Fibroblast of villous mesenchyme (primary cell): ENCODE measurements around the gene PRRG3. TPM values are rescaled to one million over a fixed set of nuclear protein-coding genes. Genes with fewer than 3 reads are reported as not detected.
"Not testable (repeated sequence)": the region's sequence is repeated elsewhere in the genome, so short reads cannot be mapped to it uniquely, and the experiment has no call there.

Experiments used
- DNase-seq: peaks from one replicate; pipeline ENCODE4 v3.0.0-alpha.2; 2010; ENCODE audit warnings: low read depth
- H3K4me3 ChIP-seq: 2 replicates; pipeline ENCODE4 v1.5.1; 2011; ENCODE audit warnings: low read depth, mild to moderate bottlenecking, low read length
- total RNA-seq: library from RNA; depleted of rRNA; stranded (reverse); fragments of >200 nt; gene quantifications from 2 replicates; pipeline ENCODE4 v1.2.3, GENCODE V29; 2012
- TF ChIP-seq, protein P1 (sequence below): IDR thresholded peaks from 2 replicates; pipeline ENCODE4 v1.5.1; 2012; ENCODE audit warnings: low read depth, mild to moderate bottlenecking, low read length; ENCODE audit not compliant: insufficient read depth

PRRG3 gene
- total RNA-seq, 1 donor: not detected

DNA sequence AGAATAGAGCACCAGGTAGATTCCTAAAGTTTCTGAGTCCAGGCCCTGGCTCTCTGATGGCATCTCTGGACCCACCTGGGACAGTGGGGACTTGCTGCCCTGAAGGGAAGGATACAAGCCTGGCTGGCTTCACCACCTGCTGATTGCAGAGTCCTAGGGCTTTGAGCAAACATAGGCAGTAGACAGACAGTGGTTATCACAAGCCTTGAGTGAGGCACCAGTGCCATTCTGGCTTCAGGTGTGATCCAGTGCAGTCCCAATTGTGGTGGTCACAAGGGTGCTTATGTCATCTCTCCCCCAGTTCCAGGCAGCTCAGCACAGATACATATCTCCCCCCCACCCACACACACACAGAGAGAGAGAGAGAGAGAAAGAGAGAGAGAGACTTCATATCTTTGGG, 6.6 kb upstream of the PRRG3 start:
- no peak for DNase-seq
- TF ChIP-seq, protein P1, sequence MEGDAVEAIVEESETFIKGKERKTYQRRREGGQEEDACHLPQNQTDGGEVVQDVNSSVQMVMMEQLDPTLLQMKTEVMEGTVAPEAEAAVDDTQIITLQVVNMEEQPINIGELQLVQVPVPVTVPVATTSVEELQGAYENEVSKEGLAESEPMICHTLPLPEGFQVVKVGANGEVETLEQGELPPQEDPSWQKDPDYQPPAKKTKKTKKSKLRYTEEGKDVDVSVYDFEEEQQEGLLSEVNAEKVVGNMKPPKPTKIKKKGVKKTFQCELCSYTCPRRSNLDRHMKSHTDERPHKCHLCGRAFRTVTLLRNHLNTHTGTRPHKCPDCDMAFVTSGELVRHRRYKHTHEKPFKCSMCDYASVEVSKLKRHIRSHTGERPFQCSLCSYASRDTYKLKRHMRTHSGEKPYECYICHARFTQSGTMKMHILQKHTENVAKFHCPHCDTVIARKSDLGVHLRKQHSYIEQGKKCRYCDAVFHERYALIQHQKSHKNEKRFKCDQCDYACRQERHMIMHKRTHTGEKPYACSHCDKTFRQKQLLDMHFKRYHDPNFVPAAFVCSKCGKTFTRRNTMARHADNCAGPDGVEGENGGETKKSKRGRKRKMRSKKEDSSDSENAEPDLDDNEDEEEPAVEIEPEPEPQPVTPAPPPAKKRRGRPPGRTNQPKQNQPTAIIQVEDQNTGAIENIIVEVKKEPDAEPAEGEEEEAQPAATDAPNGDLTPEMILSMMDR: no peak
- no peak overlapping the region for H3K4me3 ChIP-seq

DNA sequence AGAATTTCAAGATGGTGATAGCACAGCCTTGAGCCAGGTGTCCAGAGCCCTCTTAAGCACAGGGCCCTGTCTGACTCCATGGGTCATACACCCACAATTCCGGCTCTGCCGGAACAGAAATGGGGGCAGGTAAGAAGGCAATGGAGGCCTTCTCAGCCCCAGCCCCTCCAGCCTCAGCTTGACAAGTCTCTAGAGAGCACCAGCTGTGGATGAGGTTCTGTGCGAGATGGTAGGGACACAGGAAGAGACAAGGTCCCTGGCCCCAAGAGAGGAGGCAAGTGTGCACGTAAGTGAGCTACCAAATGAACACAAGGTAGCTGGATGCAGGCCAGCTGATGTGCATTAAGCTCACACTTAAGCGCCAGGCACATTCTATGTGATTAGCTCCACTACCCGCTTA, 2.4 kb upstream of the PRRG3 start:
- DNase-seq: no peak
- TF ChIP-seq, protein P1: no peak
- no peak overlapping the region for H3K4me3 ChIP-seq

DNA sequence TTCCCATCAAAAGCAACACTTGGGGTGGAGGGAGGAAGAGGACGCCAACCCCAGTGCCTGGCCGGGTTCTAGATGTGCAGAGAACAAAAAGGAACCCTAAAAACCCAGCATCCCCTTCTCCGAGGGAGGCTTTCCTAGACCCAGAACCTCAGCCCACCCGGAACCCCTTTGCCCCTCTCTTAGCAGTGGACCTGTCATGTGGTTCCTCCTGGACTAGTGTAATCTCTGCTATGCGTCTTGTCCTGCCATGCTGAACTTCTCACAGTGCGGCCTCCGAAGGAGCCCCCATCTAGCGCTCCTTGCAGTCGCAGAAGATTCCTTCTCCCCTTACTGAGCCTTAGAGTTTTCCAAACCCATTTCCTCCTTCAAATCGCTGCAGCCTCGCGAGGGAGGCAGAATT, 1.1 kb upstream of the PRRG3 start:
- TF ChIP-seq, protein P1: no peak
- no peak overlapping the region for H3K4me3 ChIP-seq
- DNase-seq: no peak

DNA sequence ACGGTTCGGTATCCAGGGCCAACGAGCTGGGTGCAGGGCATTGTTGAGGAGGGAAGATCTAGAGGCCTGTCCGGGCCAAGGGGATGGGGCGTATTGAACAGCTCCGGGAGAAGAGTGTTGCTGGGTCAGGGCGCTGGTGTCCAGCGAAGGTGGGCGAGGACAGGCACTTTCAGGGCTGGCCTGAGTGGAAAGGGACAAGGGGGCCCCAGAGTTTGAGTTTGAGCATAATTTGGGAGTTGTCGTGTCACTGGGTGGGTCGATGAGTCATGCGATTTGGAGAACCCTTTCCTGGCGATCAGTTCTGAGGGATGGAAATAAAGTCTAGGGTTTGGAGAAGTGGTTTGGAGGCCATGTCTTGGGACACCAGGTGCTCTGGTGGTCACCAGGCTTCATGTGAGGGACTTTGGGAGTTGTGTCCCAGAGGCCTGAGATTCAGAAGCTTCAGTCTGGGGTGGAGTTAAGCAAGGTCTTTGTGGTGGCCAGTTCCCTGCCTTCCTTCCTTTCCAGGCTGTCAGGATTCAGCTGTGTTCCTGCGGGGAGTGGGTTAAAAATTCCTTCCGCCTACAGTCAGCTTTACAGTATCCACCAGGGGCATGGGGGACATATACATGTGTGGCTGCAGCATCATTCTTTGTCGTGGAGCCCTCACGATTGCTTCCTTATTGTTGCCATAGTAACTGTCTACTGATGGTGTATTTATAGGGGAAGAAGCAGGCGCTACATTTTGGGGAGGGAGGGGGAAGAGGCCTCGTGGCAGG, 504 bp downstream of the PRRG3 start:
- H3K4me3 ChIP-seq: no peak overlapping the region
- DNase-seq: no peak
- TF ChIP-seq, protein P1: no peak

DNA sequence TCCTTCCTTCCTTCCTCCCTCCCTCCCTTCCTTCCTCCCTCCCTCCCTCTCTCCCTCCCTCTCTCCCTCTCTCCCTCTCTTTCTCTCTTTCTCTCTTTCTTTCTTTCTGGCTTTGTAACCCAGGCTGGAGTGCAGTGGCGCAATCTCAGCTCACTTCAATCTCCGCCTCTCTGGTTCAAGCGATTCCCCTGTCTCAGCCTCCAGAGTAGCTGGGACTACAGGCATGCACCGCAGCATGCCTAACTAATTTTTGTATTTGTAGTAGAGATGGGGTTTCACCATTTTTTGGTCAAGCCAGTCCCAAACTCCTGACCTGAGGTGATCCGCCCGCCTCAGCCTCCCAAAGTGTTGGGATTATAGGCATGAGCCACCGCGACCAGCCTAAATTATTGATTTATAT, 1.8 kb downstream of the PRRG3 start:
- H3K4me3 ChIP-seq: not testable (repeated sequence)

DNA sequence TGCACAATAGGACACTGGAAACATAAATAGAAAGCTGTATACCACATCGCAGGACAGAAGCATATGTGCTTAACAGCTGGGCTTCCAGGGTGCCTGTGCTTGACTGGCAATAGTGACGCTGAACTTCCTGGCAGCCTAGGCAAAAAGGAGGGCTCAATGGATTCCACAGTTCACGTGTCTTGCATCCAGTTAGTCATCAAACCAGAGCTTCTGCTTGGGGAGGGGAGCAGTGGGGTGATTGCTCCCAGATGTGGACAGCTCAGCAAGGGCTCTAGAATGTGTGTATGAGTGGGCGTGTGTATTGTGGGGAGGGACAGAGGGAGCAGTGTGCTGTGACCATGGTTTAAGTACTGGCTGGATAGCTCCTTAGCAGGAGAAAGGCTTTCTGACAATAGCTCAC, 2.3 kb downstream of the PRRG3 start:
- no peak overlapping the region for H3K4me3 ChIP-seq
- TF ChIP-seq, protein P1: no peak
- DNase-seq: peak; percentile 3

More for the DNA sequence above, 1.8 kb downstream of the PRRG3 start:
- DNase-seq: not testable (repeated sequence)

DNA sequence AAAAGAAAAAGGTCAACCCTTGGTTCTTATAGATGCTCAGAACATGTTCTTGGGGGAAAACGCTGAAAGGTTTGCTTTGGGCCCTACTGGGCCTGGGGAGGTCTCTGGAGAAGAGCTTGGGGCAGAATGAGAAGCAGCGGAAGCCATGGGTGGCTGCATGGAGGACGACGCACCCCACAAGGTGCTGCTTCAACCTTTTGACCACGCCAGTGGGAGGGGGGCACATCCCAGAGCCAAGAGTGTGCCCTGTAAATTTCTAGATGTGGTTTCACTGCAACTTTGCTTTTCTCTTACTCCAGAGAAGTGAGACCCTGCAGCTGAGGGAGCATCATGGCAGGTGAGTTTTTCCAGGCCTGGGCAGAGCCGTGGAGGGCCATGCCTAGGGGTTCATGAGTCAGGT, 3.2 kb downstream of the PRRG3 start:
- TF ChIP-seq, protein P1: no peak
- H3K4me3 ChIP-seq: no peak overlapping the region
- DNase-seq: no peak
